Activated naive CD4-positive, alpha-beta T cell treated with Interleukin-2 at 50 U/mL for 16 hours (primary cell): ENCODE measurements around the gene ERN1.
A peak's percentile ranks its signal among the peaks of the same experiment; 100 is the strongest.
"Not testable (repeated sequence)": the region's sequence is repeated elsewhere in the genome, so short reads cannot be mapped to it uniquely, and the experiment has no call there.

Experiments
- DNase-seq: peaks from one replicate; pipeline ENCODE4 v3.0.0-alpha.2; 2020

The ERN1 gene

GRCh38 chr17:64129765-64130558, at the start of gene ERN1:
ERN1 (minus strand) TSS chr17:64130144; CDS start chr17:64130029, 115 bp downstream.
- peak; percentile 85 for DNase-seq

DNA sequence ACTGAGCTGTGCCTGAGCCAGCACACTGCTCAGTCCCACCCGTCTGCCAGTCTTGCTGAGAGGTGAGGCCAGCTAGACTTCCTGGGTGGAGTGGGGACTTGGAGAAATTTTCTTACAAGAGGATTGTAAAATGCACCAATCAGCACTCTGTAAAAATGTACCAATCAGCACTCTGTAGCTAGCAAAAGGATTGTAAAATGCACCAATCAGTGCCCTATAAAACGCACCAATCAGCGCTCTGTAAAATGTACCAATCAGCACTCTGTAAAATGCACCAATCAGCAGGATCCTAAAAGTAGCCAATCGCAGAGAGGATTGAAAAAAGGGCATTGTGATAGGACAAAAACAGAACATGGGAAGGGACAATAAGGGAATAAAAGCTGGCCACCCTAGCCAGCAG, 49.1 kb upstream of the ERN1 start:
- not testable (repeated sequence) for DNase-seq

GRCh38 chr17:64178011-64178825, 48.3 kb upstream of the ERN1 start:
- DNase-seq: no peak

DNA sequence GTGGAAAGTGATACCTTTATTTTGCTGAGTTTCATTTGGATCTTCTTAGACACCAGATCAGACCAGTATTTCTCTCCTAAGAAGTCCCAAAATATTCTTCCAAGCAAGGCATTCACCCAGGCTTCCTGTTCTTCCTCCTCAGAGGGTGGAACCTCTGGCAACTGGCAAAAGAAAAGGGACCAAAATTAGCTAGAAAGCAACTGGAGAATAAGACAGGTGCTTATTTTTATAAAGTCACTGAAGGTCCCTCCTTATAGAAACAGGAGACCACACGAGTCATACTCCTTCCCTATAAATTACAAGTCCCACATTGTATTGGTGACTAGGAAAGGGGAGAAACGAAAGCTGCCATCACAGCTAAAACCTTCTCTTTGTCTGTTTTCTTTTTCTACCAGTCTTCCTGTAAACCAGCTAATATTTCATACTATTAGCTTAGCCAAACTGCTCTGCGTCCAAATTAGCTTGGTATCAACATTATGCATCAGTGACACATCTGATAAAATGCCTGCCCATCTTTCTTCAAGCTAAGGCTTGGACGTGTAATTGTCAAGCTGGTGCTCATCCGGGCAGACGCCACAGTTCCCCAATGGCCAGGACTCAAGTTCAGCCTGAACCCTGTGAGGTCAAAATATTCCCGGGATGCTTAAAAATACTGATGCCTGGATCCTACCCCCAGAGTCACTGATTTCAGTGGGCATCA, 47.5 kb upstream of the ERN1 start:
- DNase-seq: no peak

DNA sequence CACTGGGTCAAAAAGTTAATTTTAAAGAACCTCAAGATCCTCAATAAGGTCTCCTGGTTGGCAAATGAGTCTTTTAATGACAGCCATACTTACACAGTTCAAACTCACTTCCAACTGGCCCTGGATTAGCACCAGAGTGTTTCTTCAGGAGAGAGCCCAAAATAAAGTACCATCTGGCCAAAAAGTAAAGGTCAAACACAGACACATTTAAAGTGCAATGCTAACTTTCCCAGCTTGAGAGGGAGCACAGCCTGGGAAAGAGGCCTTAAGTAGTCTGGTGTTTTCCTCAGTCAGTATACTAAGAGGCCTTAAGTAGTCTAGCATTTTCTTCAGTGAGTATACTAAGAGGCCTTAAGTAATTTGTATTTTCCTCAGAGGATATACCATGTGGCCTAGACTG, 46.6 kb upstream of the ERN1 start:
- no peak for DNase-seq

DNA sequence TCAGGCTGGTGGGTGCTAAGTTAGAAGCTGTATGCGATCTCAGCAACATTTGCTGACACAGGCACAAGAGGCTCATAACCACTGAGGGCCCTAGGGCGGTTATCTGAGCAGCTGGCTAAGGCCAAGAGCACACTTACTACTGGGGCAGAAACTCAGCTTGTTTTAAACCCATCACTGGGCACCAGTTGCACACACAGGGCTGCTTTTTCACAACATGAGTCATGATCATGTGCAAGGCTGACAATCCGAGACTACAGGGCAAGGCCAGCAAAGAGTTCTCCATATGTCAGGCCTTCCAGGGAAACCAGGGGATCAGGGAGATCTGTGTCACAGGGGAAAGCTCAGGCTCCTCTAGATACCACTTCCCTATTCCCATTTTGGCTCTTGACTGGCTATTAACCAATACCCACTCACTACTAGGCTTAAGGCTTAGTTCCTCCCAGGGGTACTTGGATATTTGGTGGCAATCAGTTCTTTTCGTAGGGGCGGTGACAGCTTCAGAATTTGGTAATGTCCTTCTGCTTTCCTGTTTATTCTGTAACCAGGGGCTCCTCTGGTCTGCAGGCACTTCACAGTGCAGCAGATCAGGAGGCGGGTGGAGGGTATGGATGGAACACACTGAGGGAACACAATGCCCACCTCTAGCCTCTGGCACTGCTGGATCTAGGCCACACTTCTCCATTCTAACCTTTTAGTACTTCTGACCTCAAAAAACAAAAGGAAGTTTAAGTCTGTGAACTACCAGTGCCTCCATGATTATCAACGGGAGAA, 44.9 kb upstream of the ERN1 start:
- no peak for DNase-seq

DNA sequence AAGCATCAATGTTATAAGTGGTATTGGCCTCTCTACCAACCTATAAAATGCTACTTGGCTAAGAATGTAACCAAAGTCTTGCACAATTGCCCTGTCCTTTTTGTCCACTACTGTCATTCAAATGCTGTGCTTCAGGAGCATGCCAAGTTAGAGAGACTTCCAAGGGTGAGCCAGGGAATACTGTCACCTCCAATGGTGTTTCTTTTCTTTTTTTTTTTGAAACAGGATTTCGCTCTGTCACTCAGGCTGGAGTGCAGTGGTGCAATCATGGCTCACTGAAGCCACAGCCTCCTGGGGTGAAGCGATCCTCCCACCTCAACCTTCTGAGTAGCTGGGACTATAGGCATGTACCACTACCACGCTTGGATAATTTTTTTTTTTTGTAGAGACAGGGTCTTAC, 43.7 kb upstream of the ERN1 start:
- DNase-seq: no peak

GRCh38 chr17:64172510-64172909, 42.6 kb upstream of the ERN1 start:
- DNase-seq: no peak

DNA sequence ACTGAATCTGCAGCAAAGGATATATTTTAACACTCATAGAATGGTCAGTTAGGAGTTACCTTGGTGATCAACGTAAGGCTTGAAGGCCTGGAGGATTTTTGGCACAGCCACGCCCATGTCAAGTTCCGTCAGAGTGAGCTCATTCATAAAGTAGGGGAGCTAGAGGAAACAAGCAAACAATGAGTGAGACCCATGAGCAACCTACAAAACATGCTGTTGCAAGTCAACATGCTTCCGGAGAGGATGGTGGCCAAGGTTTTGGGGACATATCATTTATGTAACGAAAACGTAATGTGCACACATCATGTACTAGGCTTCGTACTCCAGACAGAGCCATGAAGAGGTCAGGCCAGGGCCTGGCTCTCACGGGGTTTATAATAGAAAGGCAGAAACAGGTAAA, 41.1 kb upstream of the ERN1 start:
- no peak for DNase-seq

DNA sequence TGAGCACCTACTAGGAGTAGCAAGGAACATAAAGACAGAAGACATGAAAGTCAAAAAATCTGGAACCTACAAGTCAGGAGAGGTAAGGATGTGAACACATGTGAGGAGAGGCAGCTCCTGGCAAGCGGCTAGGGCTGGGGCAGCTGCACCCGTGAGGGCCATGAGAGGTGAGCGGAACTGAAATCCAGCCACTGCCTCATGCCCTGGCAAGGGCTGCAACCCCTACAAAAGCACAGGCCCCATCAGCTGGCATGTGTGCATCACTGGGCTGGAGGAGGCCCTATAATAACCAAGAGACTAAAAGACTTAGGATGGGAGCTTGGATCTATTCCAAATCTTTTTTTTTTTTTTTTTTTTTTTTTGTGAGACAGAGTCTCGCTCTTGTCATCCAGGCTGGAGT, 40.3 kb upstream of the ERN1 start:
- no peak for DNase-seq

DNA sequence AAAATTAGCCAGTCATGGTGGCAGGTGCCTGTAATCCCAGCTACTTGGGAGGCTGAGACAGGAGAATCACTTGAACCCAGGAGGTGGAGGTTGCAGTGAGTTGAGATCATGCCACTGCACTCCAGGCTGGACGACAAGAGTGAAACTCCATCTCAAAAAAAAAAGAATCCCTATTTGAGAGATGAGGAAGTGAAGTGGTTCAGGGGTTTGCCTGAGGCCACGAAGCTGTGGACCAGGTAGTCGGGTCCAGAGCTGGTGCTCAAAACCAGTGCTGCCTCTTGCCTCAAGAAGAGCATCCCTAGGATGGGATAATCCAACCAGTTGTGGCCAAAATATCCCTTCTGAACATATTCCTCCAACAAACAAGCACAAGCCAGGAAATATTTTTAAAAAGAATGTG, 37.7 kb upstream of the ERN1 start:
- not testable (repeated sequence) for DNase-seq

- DNase-seq: no peak
These were observed 36.9 kb upstream of the ERN1 start for GRCh38 chr17:64166876-64167275.

GRCh38 chr17:64165347-64165746, 35.4 kb upstream of the ERN1 start:
- no peak for DNase-seq

DNA sequence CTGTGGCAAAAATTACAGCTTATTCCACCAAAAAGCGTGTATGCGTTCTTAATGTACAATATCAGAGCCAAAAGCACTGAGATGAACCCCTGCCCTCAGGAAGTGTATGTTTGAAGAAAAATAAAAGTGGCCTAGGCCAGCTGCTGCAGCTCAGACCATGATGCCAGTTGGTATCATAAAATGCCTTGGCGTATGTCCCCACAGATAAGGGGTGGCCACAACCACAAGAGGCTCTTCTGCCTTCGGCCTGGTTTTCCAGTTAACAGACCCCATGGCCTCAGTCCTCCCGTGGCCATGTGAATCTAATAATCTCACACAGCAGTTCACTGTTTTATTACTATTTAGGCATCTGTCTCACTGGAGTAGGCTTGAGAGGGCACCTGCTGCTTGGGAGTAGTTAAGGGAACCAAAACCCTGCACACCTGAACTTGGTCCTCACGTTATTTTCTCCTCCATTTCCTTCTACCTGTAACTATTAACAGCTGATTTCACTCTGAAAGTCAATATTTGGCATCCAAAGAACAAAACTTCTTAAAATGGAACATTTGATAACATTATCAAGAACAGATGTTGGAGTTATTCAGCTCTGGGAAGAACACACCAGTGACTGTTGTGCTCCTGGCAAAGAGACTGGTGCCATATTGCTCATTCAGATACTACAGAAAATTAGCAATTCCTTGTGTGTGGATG, 34.8 kb upstream of the ERN1 start:
- no peak for DNase-seq

DNA sequence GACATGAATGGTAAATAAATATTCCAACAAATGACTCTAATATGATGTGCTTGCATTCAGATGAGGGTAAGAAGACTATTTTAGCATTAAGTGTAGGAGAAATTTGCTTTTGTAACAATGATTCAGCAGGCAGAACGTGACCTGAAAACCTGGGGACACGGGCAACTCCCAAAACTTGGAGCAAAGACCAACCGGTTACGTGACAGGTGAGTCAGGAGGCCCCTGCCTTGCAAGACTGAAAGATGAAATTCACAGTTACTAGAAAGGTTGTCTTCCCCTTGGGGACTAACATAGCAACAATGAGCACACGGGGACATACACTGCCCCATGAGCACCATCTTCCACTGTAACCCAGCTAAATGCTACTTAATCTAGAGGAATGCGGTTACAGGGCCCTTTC, 33.5 kb upstream of the ERN1 start:
- no peak for DNase-seq

- no peak for DNase-seq
These were observed 32.6 kb upstream of the ERN1 start for GRCh38 chr17:64162554-64162953.

DNA sequence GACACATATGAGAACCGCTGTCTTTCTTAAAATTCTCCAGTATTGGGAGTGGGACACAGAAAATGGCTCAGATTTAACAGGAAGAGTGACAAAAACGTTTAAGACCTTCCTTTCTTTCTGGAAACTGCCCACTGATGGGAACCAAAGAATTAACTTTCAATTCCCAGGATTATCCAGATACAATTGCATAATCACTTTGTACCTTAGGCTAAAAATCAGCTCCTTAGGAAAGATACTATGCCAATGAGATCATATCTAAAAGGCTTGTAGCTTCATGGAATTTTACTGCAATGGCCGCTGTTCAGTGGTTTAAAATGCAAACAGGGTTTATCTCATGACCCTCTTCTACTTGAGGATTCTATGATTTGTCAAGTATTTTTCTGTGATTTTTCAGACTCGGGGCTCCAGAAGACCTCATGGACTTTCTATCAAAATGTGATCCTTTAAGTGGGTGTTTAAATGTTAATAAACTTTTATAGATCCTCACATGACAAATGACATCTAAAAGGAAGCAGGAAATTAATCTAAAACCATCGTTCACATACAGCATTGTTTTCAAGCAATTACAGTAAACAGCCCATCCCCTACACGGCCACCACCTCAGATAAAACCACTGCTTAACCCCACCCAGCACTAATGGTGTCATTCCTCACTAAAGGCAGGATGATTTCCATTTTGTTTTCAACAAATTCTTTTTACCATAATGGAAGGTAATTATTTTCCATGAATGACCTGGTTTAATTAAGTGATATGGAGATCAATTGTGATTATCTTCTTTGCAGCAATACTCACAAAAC, 31.6 kb upstream of the ERN1 start:
- DNase-seq: no peak

DNA sequence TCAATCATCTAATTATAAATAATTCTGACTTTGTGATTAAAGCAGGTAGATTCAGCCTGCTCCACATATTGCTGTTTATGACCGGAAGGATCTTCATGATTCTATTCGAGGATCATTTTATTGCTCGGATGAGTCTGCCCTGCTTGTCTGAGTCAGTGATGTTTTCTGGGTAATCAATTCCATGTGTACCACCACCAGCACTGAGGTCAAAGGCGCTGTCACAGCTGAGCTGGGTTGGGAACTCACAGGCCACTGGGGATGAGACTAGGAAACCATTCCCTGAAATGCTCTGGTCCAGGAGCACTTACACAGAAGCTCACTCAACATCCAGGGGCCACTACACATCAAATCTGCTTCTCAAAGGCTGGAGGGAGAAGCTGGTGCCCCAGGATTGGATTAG, 30.4 kb upstream of the ERN1 start:
- DNase-seq: no peak

DNA sequence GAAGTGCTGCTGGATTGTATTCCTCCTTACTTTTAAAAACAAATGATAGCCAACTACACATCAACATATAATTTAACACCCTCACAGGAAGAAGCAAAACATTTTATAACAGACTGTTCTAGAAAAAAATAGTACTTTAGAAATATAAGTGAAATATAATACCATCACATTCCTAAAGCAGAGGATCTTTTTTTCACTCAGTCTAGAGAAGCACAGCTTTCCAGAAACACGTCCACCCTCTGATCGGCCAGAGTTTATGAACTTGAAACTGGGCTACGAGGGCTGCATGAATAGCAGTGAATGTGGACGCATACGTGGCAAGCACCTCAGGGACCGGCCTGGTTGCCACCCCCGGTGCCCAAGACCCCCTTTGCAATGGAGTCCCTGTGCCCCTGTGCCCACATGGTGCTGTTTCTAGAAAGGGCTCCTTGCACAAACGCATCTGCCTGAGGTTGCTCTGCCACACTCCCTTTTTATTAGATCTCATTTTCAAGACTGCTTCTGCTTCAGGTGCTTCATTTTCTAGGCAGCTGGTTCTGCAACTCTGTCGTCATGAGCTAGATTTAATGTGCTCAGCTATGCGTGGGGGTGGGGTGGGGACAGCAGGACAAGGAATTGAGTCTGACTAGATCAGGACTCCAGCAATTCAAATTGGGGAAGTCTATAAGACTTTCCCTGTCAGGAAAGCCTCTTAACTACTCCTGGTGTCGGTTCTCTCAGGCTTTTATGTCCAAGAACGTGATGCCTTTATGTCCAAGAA, 29.1 kb upstream of the ERN1 start:
- no peak for DNase-seq

DNA sequence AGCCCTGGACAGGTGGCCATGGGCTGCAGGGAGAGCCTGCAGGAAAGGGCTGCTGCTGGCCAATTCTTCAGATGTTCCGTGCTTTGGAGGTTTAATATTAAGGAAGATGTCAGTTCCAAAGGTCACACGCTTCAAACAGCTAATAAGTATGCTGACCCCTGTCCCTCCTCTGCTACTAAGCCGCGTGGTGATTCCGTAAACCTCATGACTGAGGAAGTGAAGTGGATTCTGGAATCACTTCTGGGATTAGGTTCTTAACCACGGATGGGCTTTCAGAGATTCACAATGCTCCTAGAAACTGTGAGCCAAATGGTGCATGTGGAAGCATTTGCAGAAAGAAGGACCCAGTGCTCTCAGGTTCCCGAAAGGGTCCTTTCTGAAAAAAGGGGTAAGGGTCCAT, 28.5 kb upstream of the ERN1 start:
- no peak for DNase-seq
